Activated CD4-positive, alpha-beta T cell treated with anti-CD3 and anti-CD28 coated beads for 36 hours (primary cell): ENCODE measurements around the gene STK26. TPM values are rescaled to one million over a fixed set of nuclear protein-coding genes. Genes with fewer than 3 reads are reported as not detected.
A peak's percentile ranks its signal among the peaks of the same experiment; 100 is the strongest.
"Not testable (repeated sequence)": the region's sequence is repeated elsewhere in the genome, so short reads cannot be mapped to it uniquely, and the experiment has no call there.

ENCODE experiments used
- ATAC-seq: fragments of 200-7000 bp; cut with Tn5 transposase; one replicate; pipeline ENCODE4 v1.10.0; 2021; ENCODE audit warnings: mild to moderate bottlenecking, moderate library complexity
- CTCF ChIA-PET: fragments of 350-600 bp; sonication (Branson Sonifier 250); formaldehyde crosslinking; loops from one replicate; lab custom pipeline; 2021; ENCODE audit warnings: antibody characterized with exemption; lab: Charles Lee
- POLR2A ChIA-PET: fragments of 350-600 bp; sonication (Branson Sonifier 250); formaldehyde crosslinking; loops from one replicate; lab custom pipeline; 2021; ENCODE audit warnings: antibody characterized with exemption, inconsistent platforms; lab: Charles Lee
- DNase-seq: peaks from one replicate; pipeline ENCODE4 v3.0.0-alpha.2; 2020
- H3K27ac Mint-ChIP-seq: one replicate; pipeline ENCODE4 v1.8.0; 2021; ENCODE audit warnings: mixed read lengths
- H3K27me3 Mint-ChIP-seq: one replicate; pipeline ENCODE4 v1.8.0; 2021; ENCODE audit warnings: mixed read lengths
- H3K36me3 Mint-ChIP-seq: one replicate; pipeline ENCODE4 v1.8.0; 2021; ENCODE audit warnings: low read depth, mixed read lengths
- H3K4me1 Mint-ChIP-seq: one replicate; pipeline ENCODE4 v1.8.0; 2021; ENCODE audit warnings: mixed read lengths
- H3K4me3 Mint-ChIP-seq: one replicate; pipeline ENCODE4 v1.8.0; 2021; ENCODE audit warnings: mild to moderate bottlenecking, moderate library complexity, mixed read lengths
- H3K9me3 Mint-ChIP-seq: one replicate; pipeline ENCODE4 v1.8.0; 2021; ENCODE audit warnings: low read depth, mixed read lengths
- intact Hi-C, 2 experiments: fragments of 100-400 bp; cut with DNase I in 1 of 2; cut with micrococcal nuclease in 1 of 2; formaldehyde crosslinking; loops; one replicate each; pipeline versions ENCODE4 v1.14.2 to v1.15.1; 2022 to 2024; cut with DNase I, micrococcal nuclease
- total RNA-seq, 2 experiments: library from RNA; stranded (reverse); gene quantifications; one replicate each; pipeline ENCODE4 v1.2.3, GENCODE V29; 2021

Gene STK26
- total RNA-seq, 2 experiments from 2014 or later = 72.7 to 93.6 TPM

GRCh38 chrX:132094164-132094563 is 71.1 kb downstream of the STK26 start:
- ATAC-seq (no peak), DNase-seq (no peak)
- ChIA-PET CTCF (interaction anchor here (0.6 to 2.3 kb wide), 4 partner anchors 9 to 517 kb away, joined by 3 to 7 read pairs (median 4); no protein-coding TSS in a partner anchor), POLR2A (no interaction called here)
- Mint-ChIP-seq H3K9me3 (no peaks in the 10 kb centered on the region), H3K27ac (no peak overlapping the region), H3K36me3 (no peaks in the 10 kb centered on the region), H3K4me1 (peaks cover 10% of the 10 kb centered on the region), H3K27me3 (peaks cover 2% of the 10 kb centered on the region), H3K4me3 (no peak overlapping the region)
- intact Hi-C loops = loop anchor here in 1 of 2 experiments (5.0 kb wide), 2 partner anchors 173 to 252 kb away; no protein-coding TSS in a partner anchor

GRCh38 chrX:132098704-132099103 is 75.6 kb downstream of the STK26 start:
- DNase-seq, intact Hi-C loops: not testable (repeated sequence)

GRCh38 chrX:132101206-132101605 is 78.1 kb downstream of the STK26 start:
- intact Hi-C loops = no loop called here
- ATAC-seq (no peak), DNase-seq (no peak)
- H3K36me3 Mint-ChIP-seq = no peaks in the 10 kb centered on the region
- no peaks in the 10 kb centered on the region for H3K9me3 Mint-ChIP-seq
- no peaks in the 10 kb centered on the region for H3K4me1 Mint-ChIP-seq
- H3K27me3 Mint-ChIP-seq = peaks cover 2% of the 10 kb centered on the region
- POLR2A ChIA-PET = no interaction called here
- no peak overlapping the region for H3K27ac Mint-ChIP-seq
- CTCF ChIA-PET = interaction anchor here (0.6 kb wide), 1 partner anchor 257 kb away, joined by 3 read pairs; no protein-coding TSS in a partner anchor
- no peak overlapping the region for H3K4me3 Mint-ChIP-seq

More at GRCh38 chrX:132098704-132099103, 75.6 kb downstream of the STK26 start:
- H3K27me3 Mint-ChIP-seq, H3K9me3 Mint-ChIP-seq, H3K4me3 Mint-ChIP-seq, POLR2A ChIA-PET, H3K4me1 Mint-ChIP-seq, CTCF ChIA-PET, ATAC-seq, H3K36me3 Mint-ChIP-seq, H3K27ac Mint-ChIP-seq: not testable (repeated sequence)

GRCh38 chrX:132101799-132102198 is 78.7 kb downstream of the STK26 start:
- POLR2A ChIA-PET = no interaction called here
- intact Hi-C loops = no loop called here

GRCh38 chrX:132107291-132107690 is 84.2 kb downstream of the STK26 start:
- Mint-ChIP-seq H3K27me3 (no peaks in the 10 kb centered on the region), H3K36me3 (no peaks in the 10 kb centered on the region), H3K27ac (no peak overlapping the region), H3K4me3 (no peak overlapping the region), H3K9me3 (no peaks in the 10 kb centered on the region), H3K4me1 (no peaks in the 10 kb centered on the region)
- CTCF ChIA-PET = interaction anchor here (3.0 kb wide), 1 partner anchor 15 kb away, joined by 13 read pairs; no protein-coding TSS in a partner anchor
- POLR2A ChIA-PET = no interaction called here
- intact Hi-C loops = no loop called here
- DNase-seq (no peak), ATAC-seq (no peak)

More at GRCh38 chrX:132101799-132102198, 78.7 kb downstream of the STK26 start:
- DNase-seq (no peak), ATAC-seq (no peak)
- Mint-ChIP-seq H3K27ac (no peak overlapping the region), H3K36me3 (no peaks in the 10 kb centered on the region), H3K4me3 (no peak overlapping the region), H3K9me3 (no peaks in the 10 kb centered on the region), H3K27me3 (peaks cover 2% of the 10 kb centered on the region), H3K4me1 (no peaks in the 10 kb centered on the region)
- CTCF ChIA-PET = interaction anchor here (0.6 to 0.7 kb wide), 2 partner anchors 9 to 257 kb away, joined by 3 read pairs; no protein-coding TSS in a partner anchor

GRCh38 chrX:132114607-132115006 is 91.5 kb downstream of the STK26 start:
- intact Hi-C loops = no loop called here
- ATAC-seq (no peak), DNase-seq (no peak)
- H3K36me3 Mint-ChIP-seq = no peaks in the 10 kb centered on the region
- POLR2A ChIA-PET = no interaction called here
- CTCF ChIA-PET = interaction anchor here (1.1 kb wide), 1 partner anchor 22 kb away, joined by 3 read pairs; no protein-coding TSS in a partner anchor
- no peaks in the 10 kb centered on the region for H3K9me3 Mint-ChIP-seq
- peaks cover 4% of the 10 kb centered on the region for H3K4me1 Mint-ChIP-seq
- no peaks in the 10 kb centered on the region for H3K27me3 Mint-ChIP-seq
- no peak overlapping the region for H3K4me3 Mint-ChIP-seq
- H3K27ac Mint-ChIP-seq = no peak overlapping the region

GRCh38 chrX:132115792-132116191 is 92.7 kb downstream of the STK26 start:
- CTCF ChIA-PET = interaction anchor here (1.1 kb wide), 1 partner anchor 24 kb away, joined by 3 read pairs; no protein-coding TSS in a partner anchor
- POLR2A ChIA-PET = no interaction called here
- no peak for DNase-seq
- no peaks in the 10 kb centered on the region for H3K9me3 Mint-ChIP-seq
- no peak overlapping the region for H3K27ac Mint-ChIP-seq
- no peak for ATAC-seq
- H3K36me3 Mint-ChIP-seq = no peaks in the 10 kb centered on the region
- peaks cover 4% of the 10 kb centered on the region for H3K4me1 Mint-ChIP-seq
- H3K27me3 Mint-ChIP-seq = no peaks in the 10 kb centered on the region
- intact Hi-C loops = no loop called here
- no peak overlapping the region for H3K4me3 Mint-ChIP-seq

GRCh38 chrX:132118358-132118757 is 95.3 kb downstream of the STK26 start:
- no peaks in the 10 kb centered on the region for H3K36me3 Mint-ChIP-seq
- H3K4me1 Mint-ChIP-seq = peaks cover 4% of the 10 kb centered on the region
- ATAC-seq (no peak), DNase-seq (peak; percentile 13)
- CTCF ChIA-PET = interaction anchor here (0.6 kb wide), 1 partner anchor 24 kb away, joined by 4 read pairs; no protein-coding TSS in a partner anchor
- H3K27me3 Mint-ChIP-seq = no peaks in the 10 kb centered on the region
- H3K27ac Mint-ChIP-seq = no peak overlapping the region
- intact Hi-C loops = no loop called here
- no peak overlapping the region for H3K4me3 Mint-ChIP-seq
- H3K9me3 Mint-ChIP-seq = no peaks in the 10 kb centered on the region
- POLR2A ChIA-PET = no interaction called here

- H3K9me3 Mint-ChIP-seq = no peaks in the 10 kb centered on the region
- no peak overlapping the region for H3K27ac Mint-ChIP-seq
- intact Hi-C loops = no loop called here
- ChIA-PET CTCF (no interaction called here), POLR2A (no interaction called here)
- no peaks in the 10 kb centered on the region for H3K27me3 Mint-ChIP-seq
- ATAC-seq (no peak), DNase-seq (no peak)
- no peak overlapping the region for H3K4me3 Mint-ChIP-seq
- peaks cover 4% of the 10 kb centered on the region for H3K4me1 Mint-ChIP-seq
- no peaks in the 10 kb centered on the region for H3K36me3 Mint-ChIP-seq
Observed at GRCh38 chrX:132119283-132119682, 96.2 kb downstream of the STK26 start.

- no peak for ATAC-seq
- no peaks in the 10 kb centered on the region for H3K36me3 Mint-ChIP-seq
- no peaks in the 10 kb centered on the region for H3K27me3 Mint-ChIP-seq
- no peak overlapping the region for H3K27ac Mint-ChIP-seq
- ChIA-PET POLR2A (no interaction called here), CTCF (no interaction called here)
- no peaks in the 10 kb centered on the region for H3K4me1 Mint-ChIP-seq
- intact Hi-C loops = no loop called here
- DNase-seq = no peak
- no peak overlapping the region for H3K4me3 Mint-ChIP-seq
- no peaks in the 10 kb centered on the region for H3K9me3 Mint-ChIP-seq
Observed at GRCh38 chrX:132119821-132120515, 96.9 kb downstream of the STK26 start.

- intact Hi-C loops = no loop called here
- no peaks in the 10 kb centered on the region for H3K4me1 Mint-ChIP-seq
- no peaks in the 10 kb centered on the region for H3K27me3 Mint-ChIP-seq
- no peak for DNase-seq
- no peaks in the 10 kb centered on the region for H3K36me3 Mint-ChIP-seq
- H3K4me3 Mint-ChIP-seq = no peak overlapping the region
- POLR2A ChIA-PET = no interaction called here
- no peaks in the 10 kb centered on the region for H3K9me3 Mint-ChIP-seq
- CTCF ChIA-PET = no interaction called here
- no peak overlapping the region for H3K27ac Mint-ChIP-seq
- no peak for ATAC-seq
Observed at GRCh38 chrX:132120913-132121312, 97.8 kb downstream of the STK26 start.
